ENCODE results near the gene IL17B. TPM values are rescaled to one million over a fixed set of nuclear protein-coding genes. Genes with fewer than 3 reads are reported as not detected.

IL17B gene
- total and polyA plus RNA-seq, 2 of the 13 experiments (the other 11 are each of a cell fraction or from before 2014, with no cell fraction given): 0.29 to 2.6 TPM

- TF ChIP-seq, protein P1, sequence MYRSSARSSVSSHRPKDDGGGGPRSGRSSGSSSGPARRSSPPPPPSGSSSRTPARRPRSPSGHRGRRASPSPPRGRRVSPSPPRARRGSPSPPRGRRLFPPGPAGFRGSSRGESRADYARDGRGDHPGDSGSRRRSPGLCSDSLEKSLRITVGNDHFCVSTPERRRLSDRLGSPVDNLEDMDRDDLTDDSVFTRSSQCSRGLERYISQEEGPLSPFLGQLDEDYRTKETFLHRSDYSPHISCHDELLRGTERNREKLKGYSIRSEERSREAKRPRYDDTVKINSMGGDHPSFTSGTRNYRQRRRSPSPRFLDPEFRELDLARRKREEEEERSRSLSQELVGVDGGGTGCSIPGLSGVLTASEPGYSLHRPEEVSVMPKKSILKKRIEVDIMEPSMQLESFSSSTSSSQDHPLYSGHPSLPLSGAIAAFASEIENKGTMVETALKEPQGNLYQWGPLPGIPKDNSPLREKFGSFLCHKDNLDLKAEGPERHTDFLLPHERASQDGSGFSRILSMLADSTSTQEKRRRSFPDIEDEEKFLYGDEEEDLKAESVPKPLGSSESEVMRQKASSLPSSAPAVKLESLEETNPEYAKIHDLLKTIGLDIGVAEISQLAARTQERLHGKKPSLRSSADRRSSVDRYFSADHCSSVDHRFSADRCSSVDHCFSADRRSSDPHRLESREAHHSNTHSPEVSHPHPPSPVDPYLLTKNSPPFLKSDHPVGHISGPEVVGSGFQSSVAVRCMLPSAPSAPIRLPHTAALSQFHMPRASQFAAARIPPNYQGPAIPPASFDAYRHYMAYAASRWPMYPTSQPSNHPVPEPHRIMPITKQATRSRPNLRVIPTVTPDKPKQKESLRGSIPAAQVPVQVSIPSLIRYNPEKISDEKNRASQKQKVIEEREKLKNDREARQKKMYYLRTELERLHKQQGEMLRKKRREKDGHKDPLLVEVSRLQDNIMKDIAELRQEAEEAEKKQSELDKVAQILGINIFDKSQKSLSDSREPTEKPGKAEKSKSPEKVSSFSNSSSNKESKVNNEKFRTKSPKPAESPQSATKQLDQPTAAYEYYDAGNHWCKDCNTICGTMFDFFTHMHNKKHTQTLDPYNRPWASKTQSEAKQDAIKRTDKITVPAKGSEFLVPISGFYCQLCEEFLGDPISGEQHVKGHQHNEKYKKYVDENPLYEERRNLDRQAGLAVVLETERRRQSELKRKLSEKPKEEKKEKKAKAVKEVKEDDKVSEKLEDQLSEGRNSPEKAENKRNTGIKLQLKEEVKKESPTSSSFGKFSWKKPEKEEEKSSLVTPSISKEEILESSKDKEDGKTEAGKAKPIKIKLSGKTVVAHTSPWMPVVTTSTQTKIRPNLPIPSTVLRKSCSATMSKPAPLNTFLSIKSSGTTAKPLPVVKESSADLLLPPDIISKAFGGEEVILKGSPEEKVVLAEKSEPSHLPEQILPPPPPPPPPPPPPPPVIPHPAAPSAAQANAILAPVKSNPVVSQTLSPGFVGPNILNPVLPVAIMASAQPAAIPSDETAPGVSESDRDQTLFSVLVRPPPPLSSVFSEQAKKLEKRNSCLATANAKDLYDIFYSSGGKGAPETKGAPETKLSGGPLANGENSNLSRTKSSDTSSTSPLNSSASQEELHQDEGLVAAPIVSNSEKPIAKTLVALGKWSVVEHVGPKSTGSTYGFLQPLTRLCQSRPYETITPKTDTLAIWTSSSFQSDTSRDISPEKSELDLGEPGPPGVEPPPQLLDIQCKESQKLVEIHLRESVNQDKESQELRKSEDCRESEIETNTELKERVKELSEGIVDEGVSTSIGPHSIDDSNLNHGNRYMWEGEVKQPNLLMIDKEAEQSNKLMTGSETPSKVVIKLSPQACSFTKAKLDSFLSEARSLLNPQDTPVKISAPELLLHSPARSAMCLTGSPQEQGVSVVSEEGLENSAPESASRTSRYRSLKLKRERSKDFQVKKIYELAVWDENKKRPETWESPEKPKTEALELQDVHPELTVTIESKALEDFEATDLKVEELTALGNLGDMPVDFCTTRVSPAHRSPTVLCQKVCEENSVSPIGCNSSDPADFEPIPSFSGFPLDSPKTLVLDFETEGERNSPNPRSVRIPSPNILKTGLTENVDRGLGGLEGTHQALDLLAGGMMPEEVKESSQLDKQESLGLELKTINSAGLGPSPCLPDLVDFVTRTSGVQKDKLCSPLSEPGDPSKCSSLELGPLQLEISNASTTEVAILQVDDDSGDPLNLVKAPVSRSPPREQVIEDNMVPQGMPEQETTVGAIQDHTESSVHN (CRISPR knock-in tag; IDR thresholded peaks at IDR 0.05): no peak
- TF ChIP-seq AGO2 (optimal IDR thresholded peaks at IDR 0.05; ENCODE audit: low read depth, low read length): no peak
- TF ChIP-seq, protein P2, sequence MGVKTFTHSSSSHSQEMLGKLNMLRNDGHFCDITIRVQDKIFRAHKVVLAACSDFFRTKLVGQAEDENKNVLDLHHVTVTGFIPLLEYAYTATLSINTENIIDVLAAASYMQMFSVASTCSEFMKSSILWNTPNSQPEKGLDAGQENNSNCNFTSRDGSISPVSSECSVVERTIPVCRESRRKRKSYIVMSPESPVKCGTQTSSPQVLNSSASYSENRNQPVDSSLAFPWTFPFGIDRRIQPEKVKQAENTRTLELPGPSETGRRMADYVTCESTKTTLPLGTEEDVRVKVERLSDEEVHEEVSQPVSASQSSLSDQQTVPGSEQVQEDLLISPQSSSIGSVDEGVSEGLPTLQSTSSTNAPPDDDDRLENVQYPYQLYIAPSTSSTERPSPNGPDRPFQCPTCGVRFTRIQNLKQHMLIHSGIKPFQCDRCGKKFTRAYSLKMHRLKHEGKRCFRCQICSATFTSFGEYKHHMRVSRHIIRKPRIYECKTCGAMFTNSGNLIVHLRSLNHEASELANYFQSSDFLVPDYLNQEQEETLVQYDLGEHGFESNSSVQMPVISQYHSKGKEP (CRISPR knock-in tag; IDR thresholded peaks at IDR 0.05): no peak
- no peak for TF ChIP-seq HHEX (CRISPR knock-in tag; IDR thresholded peaks at IDR 0.05)
- no peak for TF ChIP-seq CREB3 (CRISPR knock-in tag; IDR thresholded peaks at IDR 0.05)
These were observed 20.1 kb downstream of the IL17B start (continued) for GRCh38 chr5:149358868-149359495.
